DND-41 (cell line): ENCODE data around the gene NUDT21.

ENCODE experiments used
- ATAC-seq: fragments of 200-7000 bp; cut with Tn5 transposase; 3 replicates; pipeline ENCODE4 v1.9.1; 2021; ENCODE audit warnings: low read depth; ENCODE audit not compliant: insufficient read depth
- DNase-seq: peaks from one replicate; pipeline ENCODE4 v3.0.0-alpha.2; 2020
- H2AFZ ChIP-seq: 2 replicates; pipeline ENCODE4 v1.6.0; 2012; ENCODE audit warnings: low read depth, low read length
- H3K27ac ChIP-seq: 2 replicates; pipeline ENCODE4 v1.5.1; 2012; ENCODE audit warnings: low read length, inconsistent platforms
- H3K27me3 ChIP-seq: fragments of 200-600 bp; sonication (generic); 2 replicates; pipeline ENCODE4 v1.6.0; 2012; ENCODE audit warnings: low read length, mild to moderate bottlenecking, inconsistent platforms; ENCODE audit not compliant: insufficient read depth, poor library complexity
- H3K36me3 ChIP-seq: 2 replicates; pipeline ENCODE4 v1.5.1; 2012; ENCODE audit warnings: low read length, inconsistent platforms; ENCODE audit not compliant: insufficient read depth
- H3K4me1 ChIP-seq: 2 replicates; pipeline ENCODE4 v1.5.1; 2012; ENCODE audit warnings: mild to moderate bottlenecking, low read length; ENCODE audit not compliant: insufficient read depth
- H3K4me2 ChIP-seq: 2 replicates; pipeline ENCODE4 v1.6.0; 2012; ENCODE audit warnings: mild to moderate bottlenecking, moderate library complexity, low read length, inconsistent platforms; ENCODE audit not compliant: insufficient read depth
- H3K4me3 ChIP-seq, 2 experiments: fragments of 200-600 bp in 1 of 2; shearing (Covaris generic) in 1 of 2; 2 replicates each; pipeline ENCODE4 v1.5.1; 2012 to 2016; ENCODE audit warnings: inconsistent platforms in 2 of 2, low read length in 2 of 2, mild to moderate bottlenecking in 2 of 2, low read depth in 1 of 2, moderate library complexity in 1 of 2
- H3K79me2 ChIP-seq: 2 replicates; pipeline ENCODE4 v1.6.0; 2012; ENCODE audit warnings: low read length, inconsistent platforms; ENCODE audit not compliant: insufficient read depth
- H3K9ac ChIP-seq: 2 replicates; pipeline ENCODE4 v1.6.0; 2012; ENCODE audit warnings: low read depth, mild to moderate bottlenecking, inconsistent platforms, low read length, moderate library complexity
- H3K9me3 ChIP-seq: 2 replicates; pipeline ENCODE4 v1.5.1; 2012; ENCODE audit warnings: low read length, moderate library complexity, mild to moderate bottlenecking, inconsistent platforms; ENCODE audit not compliant: insufficient read depth, severe bottlenecking
- H4K20me1 ChIP-seq: 2 replicates; pipeline ENCODE4 v1.6.0; 2012; ENCODE audit warnings: low read length; ENCODE audit not compliant: insufficient read depth
- CTCF ChIP-seq: IDR thresholded peaks from 2 replicates; pipeline ENCODE4 v1.5.1; 2012; ENCODE audit warnings: borderline replicate concordance, low read length, moderate library complexity, mild to moderate bottlenecking; ENCODE audit not compliant: poor library complexity, severe bottlenecking; ENCODE audit errors: extremely low read depth
- EZH2 ChIP-seq: IDR thresholded peaks from 3 replicates; pipeline ENCODE4 v1.6.1; 2012; ENCODE audit warnings: borderline replicate concordance, low read depth, mild to moderate bottlenecking, moderate library complexity, low read length, inconsistent platforms; ENCODE audit not compliant: severe bottlenecking

The NUDT21 gene

GRCh38 chr16:56460101-56460500 is 9.0 kb upstream of the NUDT21 start:
- H3K9me3 ChIP-seq, result no peaks in the 10 kb centered on the region
- H3K4me3 ChIP-seq, result no peak overlapping the region
- peaks cover 78% of the 10 kb centered on the region for H3K36me3 ChIP-seq
- H4K20me1 ChIP-seq, result no peaks in the 10 kb centered on the region
- ATAC-seq (no peak), DNase-seq (no peak)
- H3K27ac ChIP-seq, result no peak overlapping the region
- no peaks in the 10 kb centered on the region for H3K79me2 ChIP-seq
- H3K4me1 ChIP-seq, result no peaks in the 10 kb centered on the region
- no peak overlapping the region for H2AFZ ChIP-seq
- H3K4me2 ChIP-seq, result no peak overlapping the region
- no peaks in the 10 kb centered on the region for H3K27me3 ChIP-seq
- no peak for TF ChIP-seq CTCF
- no peak for TF ChIP-seq EZH2
- no peak overlapping the region for H3K9ac ChIP-seq

GRCh38 chr16:56457927-56458470 is 6.9 kb upstream of the NUDT21 start:
- H3K9me3 ChIP-seq, result no peaks in the 10 kb centered on the region
- no peak overlapping the region for H3K9ac ChIP-seq
- peaks cover 9% of the 10 kb centered on the region for H3K79me2 ChIP-seq
- peaks cover 81% of the 10 kb centered on the region for H3K36me3 ChIP-seq
- no peak overlapping the region for H2AFZ ChIP-seq
- no peak for TF ChIP-seq EZH2
- TF ChIP-seq CTCF, result no peak
- ATAC-seq (no peak), DNase-seq (no peak)
- H3K4me3 ChIP-seq, result no peak overlapping the region
- H4K20me1 ChIP-seq, result no peaks in the 10 kb centered on the region
- H3K4me2 ChIP-seq, result no peak overlapping the region
- no peaks in the 10 kb centered on the region for H3K27me3 ChIP-seq
- peaks cover 8% of the 10 kb centered on the region for H3K4me1 ChIP-seq
- H3K27ac ChIP-seq, result no peak overlapping the region

- ATAC-seq, result peak; percentile 41
- Histone ChIP-seq H3K27ac (peak overlapping the region; percentile 75), H2AFZ (peak overlapping the region; percentile 90), H3K36me3 (peaks cover 48% of the 10 kb centered on the region), H3K79me2 (peaks cover 68% of the 10 kb centered on the region), H3K9ac (peak overlapping the region; percentile 76), H3K4me2 (peak overlapping the region; percentile 90), H4K20me1 (peaks cover 31% of the 10 kb centered on the region), H3K4me3 (peak overlapping the region; percentile 36 to 60), H3K4me1 (peaks cover 52% of the 10 kb centered on the region), H3K9me3 (no peaks in the 10 kb centered on the region), H3K27me3 (no peaks in the 10 kb centered on the region)
- TF ChIP-seq EZH2 (no peak), CTCF (no peak)
- DNase-seq, result peak; percentile 11
Observed at GRCh38 chr16:56451753-56452689, 889 bp upstream of the NUDT21 start.
